Liver (tissue), 9 donors: ENCODE measurements around the gene POLE2. TPM values are rescaled to one million over a fixed set of nuclear protein-coding genes. Genes with fewer than 3 reads are reported as not detected.
"Not testable (repeated sequence)": the region's sequence is repeated elsewhere in the genome, so short reads cannot be mapped to it uniquely, and the experiment has no call there.

Experiments
- DNase-seq: peaks from one replicate; pipeline ENCODE4 v3.0.0-alpha.2; 2017; ENCODE audit warnings: low spot score
- H3K27ac ChIP-seq, 2 donors: one replicate each; pipeline ENCODE4 v1.7.0; 2013; ENCODE audit warnings: inconsistent platforms in 2 of 2, low read length in 2 of 2, control low read depth in 1 of 2, low read depth in 1 of 2, mild to moderate bottlenecking in 1 of 2
- H3K27me3 ChIP-seq, 4 donors: one replicate each; pipeline versions ENCODE4 v1.6.1 to v1.7.0; 2013; ENCODE audit warnings: low read length in 3 of 4, inconsistent platforms in 1 of 4, mild to moderate bottlenecking in 1 of 4, moderate library complexity in 1 of 4; ENCODE audit not compliant: control insufficient read depth in 4 of 4, insufficient read depth in 4 of 4
- H3K36me3 ChIP-seq, 4 donors: one replicate each; pipeline versions ENCODE4 v1.6.1 to v1.7.0; 2013; ENCODE audit warnings: low read length in 3 of 4, mild to moderate bottlenecking in 3 of 4, low read depth in 1 of 4, moderate library complexity in 1 of 4; ENCODE audit not compliant: control insufficient read depth in 4 of 4, insufficient read depth in 3 of 4
- H3K4me1 ChIP-seq, 4 donors: one replicate each; pipeline versions ENCODE4 v1.6.1 to v1.7.0; 2013; ENCODE audit warnings: low read length in 3 of 4, mild to moderate bottlenecking in 3 of 4, moderate library complexity in 1 of 4; ENCODE audit not compliant: control insufficient read depth in 4 of 4, insufficient read depth in 4 of 4
- H3K4me3 ChIP-seq, 3 donors: one replicate each; pipeline versions ENCODE4 v1.6.1 to v1.7.0; 2013; ENCODE audit warnings: low read length in 3 of 3, control low read depth in 1 of 3, low read depth in 1 of 3, mild to moderate bottlenecking in 1 of 3
- H3K9ac ChIP-seq, 2 donors: one replicate each; pipeline ENCODE4 v1.7.0; 2013; ENCODE audit warnings: low read length in 2 of 2, mild to moderate bottlenecking in 2 of 2, moderate library complexity in 2 of 2, control low read depth in 1 of 2, low read depth in 1 of 2
- H3K9me3 ChIP-seq, 4 donors: one replicate each; pipeline versions ENCODE4 v1.6.1 to v1.7.0; 2013; ENCODE audit warnings: low read length in 3 of 4; ENCODE audit not compliant: control insufficient read depth in 4 of 4
- FOXA1 ChIP-seq: IDR thresholded peaks from 2 replicates; pipeline ENCODE4 v1.6.1; 2016; ENCODE audit warnings: antibody characterized with exemption
- FOXA2 ChIP-seq: IDR thresholded peaks from 2 replicates; pipeline ENCODE4 v1.6.1; 2016; ENCODE audit warnings: antibody characterized with exemption
- GABPA ChIP-seq, 2 donors: IDR thresholded peaks in 1 of 2; conservative IDR thresholded peaks in 1 of 2; 2 replicates each; pipeline ENCODE4 v1.6.1; 2016; ENCODE audit warnings: antibody characterized with exemption in 2 of 2, mild to moderate bottlenecking in 1 of 2, moderate library complexity in 1 of 2
- HNF4G ChIP-seq: IDR thresholded peaks from 2 replicates; pipeline ENCODE4 v1.6.1; 2016; ENCODE audit warnings: antibody characterized with exemption
- JUND ChIP-seq, 2 donors: IDR thresholded peaks; 2 replicates each; pipeline ENCODE4 v1.6.1; 2016; ENCODE audit warnings: antibody characterized with exemption in 2 of 2
- NR2F2 ChIP-seq: IDR thresholded peaks from 2 replicates; pipeline ENCODE4 v1.6.1; 2016; ENCODE audit warnings: antibody characterized with exemption
- RAD21 ChIP-seq, 2 donors: IDR thresholded peaks; 2 replicates each; pipeline ENCODE4 v1.6.1; 2016; ENCODE audit warnings: antibody characterized with exemption in 2 of 2, mild to moderate bottlenecking in 2 of 2
- RXRA ChIP-seq, 2 donors: IDR thresholded peaks; 2 replicates each; pipeline ENCODE4 v1.6.1; 2017 to 2018; ENCODE audit warnings: antibody characterized with exemption in 2 of 2, mild to moderate bottlenecking in 1 of 2
- SP1 ChIP-seq: IDR thresholded peaks from 2 replicates; pipeline ENCODE4 v1.6.1; 2018; ENCODE audit warnings: antibody characterized with exemption, mild to moderate bottlenecking
- TAF1 ChIP-seq: conservative IDR thresholded peaks from 2 replicates; pipeline ENCODE4 v1.6.1; 2016; ENCODE audit warnings: antibody characterized with exemption, mild to moderate bottlenecking
- WGBS: extraction: QIAGEN DNeasy Blood & Tissue Kit; methylation state at CpG from one replicate; pipeline ENCODE4 v1.1.7; 2013; 5-methylcytosine and 5-hydroxymethylcytosine counted together
- polyA plus RNA-seq, 2 donors: library from polyadenylated mRNA; stranded (reverse) in 1 of 2; unstranded in 1 of 2; fragments of 200-250 nt in 1 of 2; fragments of >200 nt in 1 of 2; fragmentation: Nextera tagmentation in 1 of 2; extraction: Ambion mirVana in 1 of 2; gene quantifications; one replicate each; pipeline versions ENCODE4 v1.2.1 to v1.2.3, GENCODE V29; 2013 to 2015
- total RNA-seq, 2 donors: library from RNA; depleted of rRNA; stranded (reverse); fragments of >200 nt; gene quantifications; one replicate each; pipeline ENCODE4 v1.2.3, GENCODE V29; 2014
- TF ChIP-seq, protein P1 (sequence below): IDR thresholded peaks from 2 replicates; pipeline ENCODE4 v1.6.1; 2016; ENCODE audit warnings: antibody characterized with exemption, mild to moderate bottlenecking
- TF ChIP-seq, protein P2 (sequence below): IDR thresholded peaks from 2 replicates; pipeline ENCODE4 v1.6.1; 2016; ENCODE audit warnings: antibody characterized with exemption
- TF ChIP-seq, protein P3 (sequence below): IDR thresholded peaks from 2 replicates; pipeline ENCODE4 v1.6.1; 2016; ENCODE audit warnings: antibody characterized with exemption
- TF ChIP-seq, protein P4 (sequence below): IDR thresholded peaks from 2 replicates; pipeline ENCODE4 v1.6.1; 2016; ENCODE audit warnings: antibody characterized with exemption
- TF ChIP-seq, protein P5 (sequence below): fragments of 150-350 bp; IDR thresholded peaks from 2 replicates; pipeline ENCODE4 v1.5.1; 2017; ENCODE audit warnings: improper control_type of control experiment, low read depth, low read length; ENCODE audit not compliant: missing input control
- donor health status: healthy.
- donor health status: healthy.
- donor health status: healthy.
- donor health status: healthy.
- donor health status: healthy.

The POLE2 gene
- total and polyA plus RNA-seq, 4 donors = 1.3 to 16.5 (median 1.7) TPM

DNA sequence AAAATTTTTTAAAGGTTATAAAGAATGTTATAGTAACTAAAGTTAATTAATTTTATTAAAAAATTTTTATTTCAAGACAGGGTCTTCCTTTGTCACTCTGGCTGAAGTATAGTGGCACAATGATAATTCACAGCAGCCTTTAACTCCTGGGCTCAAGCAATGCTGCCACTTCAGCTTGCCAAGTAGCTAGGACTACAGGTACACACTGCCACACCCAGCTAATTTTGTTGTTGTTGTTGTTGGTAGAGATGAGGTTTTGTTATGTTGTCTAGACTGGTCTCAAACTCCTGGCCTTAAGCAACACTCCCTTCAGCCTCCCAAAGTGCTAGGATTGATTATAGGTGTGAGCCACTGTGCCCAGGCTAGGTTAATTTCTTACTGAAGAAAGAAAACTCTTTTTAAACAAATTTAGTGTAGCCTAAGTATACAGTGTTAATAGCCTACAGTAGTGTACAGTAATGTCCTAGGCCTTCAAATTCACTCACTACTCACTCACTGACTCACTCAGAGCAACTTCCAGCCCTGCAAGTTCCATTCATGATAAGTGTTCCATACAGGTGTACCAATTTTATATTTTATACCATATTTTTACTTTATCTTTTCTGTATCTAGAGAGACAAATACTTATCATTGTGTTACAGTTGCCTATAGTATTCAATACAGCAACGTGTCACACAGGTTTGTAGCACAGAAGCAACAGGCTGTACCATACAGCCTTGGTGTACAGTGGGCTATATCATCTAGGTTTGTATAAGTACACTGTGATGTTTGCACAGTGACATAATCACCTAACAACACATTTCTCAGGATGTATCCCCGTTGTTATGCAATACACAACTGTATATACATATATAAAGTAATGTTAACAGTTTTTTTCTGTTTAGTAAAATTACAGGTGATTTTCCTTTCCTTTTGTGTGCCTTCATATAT lies 28.2 kb downstream of the POLE2 start (continued):
- TF ChIP-seq, protein P1, sequence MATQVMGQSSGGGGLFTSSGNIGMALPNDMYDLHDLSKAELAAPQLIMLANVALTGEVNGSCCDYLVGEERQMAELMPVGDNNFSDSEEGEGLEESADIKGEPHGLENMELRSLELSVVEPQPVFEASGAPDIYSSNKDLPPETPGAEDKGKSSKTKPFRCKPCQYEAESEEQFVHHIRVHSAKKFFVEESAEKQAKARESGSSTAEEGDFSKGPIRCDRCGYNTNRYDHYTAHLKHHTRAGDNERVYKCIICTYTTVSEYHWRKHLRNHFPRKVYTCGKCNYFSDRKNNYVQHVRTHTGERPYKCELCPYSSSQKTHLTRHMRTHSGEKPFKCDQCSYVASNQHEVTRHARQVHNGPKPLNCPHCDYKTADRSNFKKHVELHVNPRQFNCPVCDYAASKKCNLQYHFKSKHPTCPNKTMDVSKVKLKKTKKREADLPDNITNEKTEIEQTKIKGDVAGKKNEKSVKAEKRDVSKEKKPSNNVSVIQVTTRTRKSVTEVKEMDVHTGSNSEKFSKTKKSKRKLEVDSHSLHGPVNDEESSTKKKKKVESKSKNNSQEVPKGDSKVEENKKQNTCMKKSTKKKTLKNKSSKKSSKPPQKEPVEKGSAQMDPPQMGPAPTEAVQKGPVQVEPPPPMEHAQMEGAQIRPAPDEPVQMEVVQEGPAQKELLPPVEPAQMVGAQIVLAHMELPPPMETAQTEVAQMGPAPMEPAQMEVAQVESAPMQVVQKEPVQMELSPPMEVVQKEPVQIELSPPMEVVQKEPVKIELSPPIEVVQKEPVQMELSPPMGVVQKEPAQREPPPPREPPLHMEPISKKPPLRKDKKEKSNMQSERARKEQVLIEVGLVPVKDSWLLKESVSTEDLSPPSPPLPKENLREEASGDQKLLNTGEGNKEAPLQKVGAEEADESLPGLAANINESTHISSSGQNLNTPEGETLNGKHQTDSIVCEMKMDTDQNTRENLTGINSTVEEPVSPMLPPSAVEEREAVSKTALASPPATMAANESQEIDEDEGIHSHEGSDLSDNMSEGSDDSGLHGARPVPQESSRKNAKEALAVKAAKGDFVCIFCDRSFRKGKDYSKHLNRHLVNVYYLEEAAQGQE = no peak
- TF ChIP-seq, protein P2, sequence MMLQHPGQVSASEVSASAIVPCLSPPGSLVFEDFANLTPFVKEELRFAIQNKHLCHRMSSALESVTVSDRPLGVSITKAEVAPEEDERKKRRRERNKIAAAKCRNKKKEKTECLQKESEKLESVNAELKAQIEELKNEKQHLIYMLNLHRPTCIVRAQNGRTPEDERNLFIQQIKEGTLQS = no peak
- no peak for TF ChIP-seq RAD21 (IDR thresholded peaks at IDR 0.05)
- TF ChIP-seq JUND (IDR thresholded peaks at IDR 0.05) = no peak

DNA sequence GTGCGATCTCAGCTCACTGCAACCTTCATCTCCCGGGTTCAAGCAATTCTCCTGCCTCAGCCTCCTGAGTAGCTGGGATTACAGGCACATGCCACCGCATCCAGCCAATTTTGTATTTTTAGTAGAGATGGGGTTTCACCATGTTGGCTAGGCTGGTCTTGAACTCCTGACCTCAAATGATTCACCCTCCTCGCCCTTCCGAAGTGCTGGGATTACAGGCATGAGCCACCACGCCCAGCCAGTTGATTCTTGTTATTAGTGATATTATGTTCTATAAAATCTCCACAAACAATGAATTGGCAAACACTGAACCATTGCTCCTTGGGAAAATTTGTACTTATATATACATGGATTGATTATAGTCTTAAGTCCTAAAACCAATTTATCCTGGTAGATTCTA lies 30.5 kb downstream of the POLE2 start:
- H3K36me3 ChIP-seq, DNase-seq, H3K9ac ChIP-seq, H3K4me1 ChIP-seq, H3K27me3 ChIP-seq, H3K4me3 ChIP-seq, H3K9me3 ChIP-seq, H3K27ac ChIP-seq: not testable (repeated sequence)
- WGBS = 93% methylated on average over 6 of the region's 6 CpGs

DNA sequence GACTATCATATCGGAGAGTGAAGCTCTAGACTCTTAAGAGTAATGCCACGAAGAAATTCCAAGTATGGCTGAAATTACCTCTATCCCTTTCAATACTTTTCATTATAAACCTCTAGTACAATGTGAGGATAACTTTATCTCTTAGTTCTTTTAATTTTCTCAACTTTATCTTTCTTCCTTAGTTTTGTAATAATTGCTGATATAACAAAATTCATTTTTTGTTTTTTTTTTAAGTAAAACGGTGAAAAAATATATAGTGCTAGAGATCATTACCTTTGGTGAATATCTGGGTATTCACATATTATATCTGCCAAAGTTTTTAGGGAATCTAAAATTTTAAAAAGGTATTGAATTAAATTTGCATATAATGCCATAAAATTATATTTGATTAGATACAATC lies 33.5 kb downstream of the POLE2 start:
- no peak for TF ChIP-seq HNF4G
- TF ChIP-seq, protein P2 = no peak
- no peak for TF ChIP-seq FOXA1
- TF ChIP-seq, protein P3, sequence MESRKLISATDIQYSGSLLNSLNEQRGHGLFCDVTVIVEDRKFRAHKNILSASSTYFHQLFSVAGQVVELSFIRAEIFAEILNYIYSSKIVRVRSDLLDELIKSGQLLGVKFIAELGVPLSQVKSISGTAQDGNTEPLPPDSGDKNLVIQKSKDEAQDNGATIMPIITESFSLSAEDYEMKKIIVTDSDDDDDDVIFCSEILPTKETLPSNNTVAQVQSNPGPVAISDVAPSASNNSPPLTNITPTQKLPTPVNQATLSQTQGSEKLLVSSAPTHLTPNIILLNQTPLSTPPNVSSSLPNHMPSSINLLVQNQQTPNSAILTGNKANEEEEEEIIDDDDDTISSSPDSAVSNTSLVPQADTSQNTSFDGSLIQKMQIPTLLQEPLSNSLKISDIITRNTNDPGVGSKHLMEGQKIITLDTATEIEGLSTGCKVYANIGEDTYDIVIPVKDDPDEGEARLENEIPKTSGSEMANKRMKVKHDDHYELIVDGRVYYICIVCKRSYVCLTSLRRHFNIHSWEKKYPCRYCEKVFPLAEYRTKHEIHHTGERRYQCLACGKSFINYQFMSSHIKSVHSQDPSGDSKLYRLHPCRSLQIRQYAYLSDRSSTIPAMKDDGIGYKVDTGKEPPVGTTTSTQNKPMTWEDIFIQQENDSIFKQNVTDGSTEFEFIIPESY = no peak
- no peak for TF ChIP-seq NR2F2
- no peak for TF ChIP-seq TAF1
- TF ChIP-seq, protein P4, sequence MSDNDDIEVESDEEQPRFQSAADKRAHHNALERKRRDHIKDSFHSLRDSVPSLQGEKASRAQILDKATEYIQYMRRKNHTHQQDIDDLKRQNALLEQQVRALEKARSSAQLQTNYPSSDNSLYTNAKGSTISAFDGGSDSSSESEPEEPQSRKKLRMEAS = no peak
- no peak for TF ChIP-seq FOXA2
- TF ChIP-seq, protein P5, sequence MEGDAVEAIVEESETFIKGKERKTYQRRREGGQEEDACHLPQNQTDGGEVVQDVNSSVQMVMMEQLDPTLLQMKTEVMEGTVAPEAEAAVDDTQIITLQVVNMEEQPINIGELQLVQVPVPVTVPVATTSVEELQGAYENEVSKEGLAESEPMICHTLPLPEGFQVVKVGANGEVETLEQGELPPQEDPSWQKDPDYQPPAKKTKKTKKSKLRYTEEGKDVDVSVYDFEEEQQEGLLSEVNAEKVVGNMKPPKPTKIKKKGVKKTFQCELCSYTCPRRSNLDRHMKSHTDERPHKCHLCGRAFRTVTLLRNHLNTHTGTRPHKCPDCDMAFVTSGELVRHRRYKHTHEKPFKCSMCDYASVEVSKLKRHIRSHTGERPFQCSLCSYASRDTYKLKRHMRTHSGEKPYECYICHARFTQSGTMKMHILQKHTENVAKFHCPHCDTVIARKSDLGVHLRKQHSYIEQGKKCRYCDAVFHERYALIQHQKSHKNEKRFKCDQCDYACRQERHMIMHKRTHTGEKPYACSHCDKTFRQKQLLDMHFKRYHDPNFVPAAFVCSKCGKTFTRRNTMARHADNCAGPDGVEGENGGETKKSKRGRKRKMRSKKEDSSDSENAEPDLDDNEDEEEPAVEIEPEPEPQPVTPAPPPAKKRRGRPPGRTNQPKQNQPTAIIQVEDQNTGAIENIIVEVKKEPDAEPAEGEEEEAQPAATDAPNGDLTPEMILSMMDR = no peak
- no peak for TF ChIP-seq GABPA (IDR thresholded peaks at IDR 0.05 in 1 of 2, conservative IDR thresholded peaks at IDR 0.05 in 1 of 2)
- no peak for TF ChIP-seq SP1
- no peak for TF ChIP-seq RXRA (IDR thresholded peaks at IDR 0.05)
- H3K9ac ChIP-seq = no peak overlapping the region
- 97% methylated on average over 3 of the region's 3 CpGs for WGBS

More for the DNA sequence above, 33.5 kb downstream of the POLE2 start:
- no peaks in the 10 kb centered on the region for H3K9me3 ChIP-seq
- peaks cover 0 to 2% (median 0%) of the 10 kb centered on the region in 4 donors for H3K36me3 ChIP-seq
- no peaks in the 10 kb centered on the region for H3K27me3 ChIP-seq
- no peak overlapping the region for H3K4me3 ChIP-seq
- no peak for DNase-seq
- no peak overlapping the region for H3K27ac ChIP-seq
- H3K4me1 ChIP-seq = peaks cover 0 to 3% (median 0%) of the 10 kb centered on the region in 4 donors
